IPS-11a (cell line): ENCODE data around the gene ATP6V1D.
"Not testable (repeated sequence)": the region's sequence is repeated elsewhere in the genome, so short reads cannot be mapped to it uniquely, and the experiment has no call there.

Source experiments
- H3K4me3 ChIP-seq: one replicate; pipeline ENCODE4 v1.5.1; 2013; ENCODE audit warnings: low read depth, low read length, control low read depth

Gene ATP6V1D

GRCh38 chr14:67371247-67372148, 11.9 kb upstream of the ATP6V1D start:
- no peak overlapping the region for H3K4me3 ChIP-seq

DNA sequence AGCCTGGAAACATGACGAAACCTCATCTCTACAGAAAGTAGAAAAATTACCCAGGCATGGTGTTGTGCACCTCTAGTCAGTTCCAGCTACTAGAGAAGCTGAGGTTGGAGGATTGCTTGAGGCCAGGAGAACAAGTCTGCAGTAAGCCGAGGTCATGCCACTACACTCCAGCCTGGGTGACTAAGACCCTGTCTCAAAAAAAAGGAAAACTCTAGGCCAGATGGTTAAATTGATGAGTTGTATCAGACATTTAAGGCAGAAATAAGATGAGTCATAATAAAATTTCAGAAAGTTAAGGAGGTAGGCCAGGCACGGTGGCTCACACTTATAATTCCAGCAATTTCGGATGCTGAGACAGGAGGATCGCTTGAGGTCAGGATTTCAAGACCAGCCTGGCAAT, 11.2 kb upstream of the ATP6V1D start:
- no peak overlapping the region for H3K4me3 ChIP-seq

DNA sequence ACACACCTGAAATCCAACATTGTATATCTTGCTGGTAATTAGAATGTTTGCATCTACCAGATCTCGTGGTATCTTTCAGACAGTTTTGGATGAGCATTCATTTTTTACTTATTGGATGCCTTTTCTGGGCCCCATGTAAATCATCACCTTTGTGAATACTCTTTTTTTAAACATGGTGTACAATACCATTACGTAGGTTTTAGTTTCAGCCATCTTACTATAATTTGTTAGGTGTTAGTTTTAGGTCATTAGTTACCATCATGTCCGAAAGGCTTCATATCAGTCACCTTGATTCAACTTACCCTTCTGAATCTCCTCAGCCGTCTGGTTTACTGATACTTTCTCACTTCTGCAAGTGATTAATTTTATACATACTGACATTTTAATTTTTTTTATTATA, 5.9 kb upstream of the ATP6V1D start:
- H3K4me3 ChIP-seq = no peak overlapping the region

GRCh38 chr14:67360470-67361206, 1.0 kb upstream of the ATP6V1D start:
- H3K4me3 ChIP-seq = peak overlapping the region; percentile 100

GRCh38 chr14:67358924-67359774, 455 bp downstream of the ATP6V1D start:
- peak overlapping the region; percentile 100 for H3K4me3 ChIP-seq

GRCh38 chr14:67357969-67358354, 1.6 kb downstream of the ATP6V1D start:
- H3K4me3 ChIP-seq = no peak overlapping the region

GRCh38 chr14:67357186-67357968, 2.2 kb downstream of the ATP6V1D start:
- H3K4me3 ChIP-seq = no peak overlapping the region

GRCh38 chr14:67352055-67352454, 7.5 kb downstream of the ATP6V1D start:
- no peak overlapping the region for H3K4me3 ChIP-seq

DNA sequence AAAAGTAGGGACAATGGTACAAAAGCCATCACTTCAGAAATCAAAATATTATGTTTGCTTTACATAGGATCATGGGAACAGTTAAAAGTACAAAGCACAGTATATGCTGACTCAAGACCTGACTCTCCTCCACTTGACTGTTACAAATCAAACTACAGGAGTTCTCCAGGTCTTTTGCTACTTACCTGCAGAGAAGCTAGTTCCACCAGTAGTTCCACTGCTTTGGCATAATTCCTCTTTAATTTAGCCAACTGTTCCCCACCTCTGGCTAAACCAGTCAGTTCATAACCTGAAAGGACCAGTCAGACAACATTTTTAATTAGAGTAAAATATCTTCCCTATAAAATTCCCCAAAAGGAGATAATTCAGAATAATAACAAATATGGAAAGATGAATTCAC, 14.0 kb downstream of the ATP6V1D start:
- no peak overlapping the region for H3K4me3 ChIP-seq

GRCh38 chr14:67343601-67344230, 15.9 kb downstream of the ATP6V1D start:
- H3K4me3 ChIP-seq = no peak overlapping the region

DNA sequence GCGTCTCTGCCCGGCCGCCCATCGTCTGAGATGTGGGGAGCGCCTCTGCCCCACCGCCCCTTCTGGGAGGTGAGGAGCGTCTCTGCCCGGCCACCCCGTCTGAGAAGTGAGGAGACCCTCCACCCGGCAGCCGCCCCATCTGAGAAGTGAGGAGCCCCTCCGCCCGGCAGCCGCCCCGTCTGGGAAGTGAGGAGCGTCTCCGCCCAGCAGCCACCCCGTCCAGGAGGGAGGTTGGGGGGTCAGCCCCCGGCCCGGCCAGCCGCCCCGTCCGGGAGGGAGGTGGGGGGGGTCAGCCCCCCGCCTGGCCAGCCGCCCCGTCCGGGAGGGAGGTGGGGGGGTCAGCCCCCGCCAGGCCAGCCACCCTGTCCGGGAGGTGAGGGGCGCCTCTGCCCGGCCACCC, 18.4 kb downstream of the ATP6V1D start:
- not testable (repeated sequence) for H3K4me3 ChIP-seq

GRCh38 chr14:67335781-67336180, 23.8 kb downstream of the ATP6V1D start:
- H3K4me3 ChIP-seq = no peak overlapping the region

DNA sequence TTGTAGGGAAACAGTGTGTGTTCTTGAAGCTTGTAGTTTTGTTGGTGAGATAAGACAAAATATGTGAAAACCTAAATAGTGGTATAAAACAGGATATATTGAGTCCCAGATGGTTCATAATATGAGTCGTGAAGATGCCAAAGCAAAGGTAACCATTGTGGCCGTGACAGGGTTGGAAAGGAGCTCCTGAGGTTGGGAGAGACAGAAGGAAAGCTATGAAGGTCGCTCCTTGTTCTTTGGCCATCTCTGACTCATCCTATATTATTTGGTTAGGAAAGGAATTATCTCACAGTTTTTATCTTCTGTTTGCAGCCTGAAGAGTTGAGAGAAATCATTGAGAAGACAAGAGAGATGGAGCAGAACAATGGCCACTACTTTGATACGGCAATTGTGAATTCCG, 27.1 kb downstream of the ATP6V1D start:
- no peak overlapping the region for H3K4me3 ChIP-seq

DNA sequence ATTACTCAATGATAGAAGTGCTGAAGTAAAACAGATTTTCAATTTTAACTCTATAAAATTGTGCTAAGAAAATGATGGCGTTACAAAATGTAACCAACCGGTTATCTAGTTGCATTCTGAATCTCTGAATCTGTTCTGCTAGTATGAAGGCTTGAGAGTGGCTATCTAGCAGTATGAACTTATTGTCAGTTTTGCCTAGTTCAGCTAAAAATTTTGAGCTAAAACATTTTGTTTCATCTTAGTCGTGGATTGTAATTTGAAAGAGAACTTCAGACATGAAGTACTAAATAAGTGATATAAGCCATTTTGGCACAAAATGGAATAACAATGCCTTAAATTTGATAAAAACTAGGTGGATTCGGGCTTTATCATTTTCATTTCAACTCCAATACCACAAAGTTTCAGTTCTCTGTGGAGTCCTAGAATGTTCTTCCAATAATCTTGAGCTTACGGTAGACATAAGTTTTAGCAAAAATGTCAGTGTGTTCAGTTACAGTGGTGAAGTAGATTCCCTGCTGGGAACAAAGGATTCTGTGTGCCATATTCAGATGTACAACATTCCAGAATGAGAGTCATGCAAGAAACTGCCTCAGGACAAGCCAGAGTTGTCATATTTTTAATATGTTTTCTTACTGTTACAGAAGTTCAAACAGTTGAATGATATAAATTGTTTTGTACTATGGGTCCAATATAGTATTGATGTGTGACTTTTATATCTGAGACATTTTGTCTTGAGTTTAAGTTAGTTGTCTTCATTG, 28.1 kb downstream of the ATP6V1D start:
- H3K4me3 ChIP-seq = no peak overlapping the region

- not testable (repeated sequence) for H3K4me3 ChIP-seq
Measured at GRCh38 chr14:67329666-67330065, 29.9 kb downstream of the ATP6V1D start.

- no peak overlapping the region for H3K4me3 ChIP-seq
Measured at GRCh38 chr14:67319142-67319541, 40.5 kb downstream of the ATP6V1D start.

DNA sequence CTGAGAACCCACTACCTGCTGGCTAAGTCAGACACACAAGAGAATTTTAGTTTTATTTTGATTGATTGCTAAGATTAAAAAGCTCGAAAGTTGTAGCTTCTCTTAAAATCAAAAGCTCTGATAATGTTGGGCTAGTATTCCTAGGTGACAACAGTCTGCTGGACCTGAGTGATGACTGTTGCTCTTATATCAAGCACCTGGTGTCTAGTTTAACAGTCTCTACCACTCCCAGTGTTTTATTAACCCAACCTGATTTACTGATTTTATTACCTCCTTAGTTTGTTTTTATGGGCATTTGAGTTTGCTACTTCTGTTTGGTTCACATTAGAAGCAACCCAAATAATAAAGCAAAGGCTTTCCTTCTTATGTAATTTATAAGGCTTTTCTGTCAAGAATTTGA, 41.8 kb downstream of the ATP6V1D start:
- H3K4me3 ChIP-seq = no peak overlapping the region

- no peak overlapping the region for H3K4me3 ChIP-seq
Measured at GRCh38 chr14:67313153-67313552, 46.5 kb downstream of the ATP6V1D start.

DNA sequence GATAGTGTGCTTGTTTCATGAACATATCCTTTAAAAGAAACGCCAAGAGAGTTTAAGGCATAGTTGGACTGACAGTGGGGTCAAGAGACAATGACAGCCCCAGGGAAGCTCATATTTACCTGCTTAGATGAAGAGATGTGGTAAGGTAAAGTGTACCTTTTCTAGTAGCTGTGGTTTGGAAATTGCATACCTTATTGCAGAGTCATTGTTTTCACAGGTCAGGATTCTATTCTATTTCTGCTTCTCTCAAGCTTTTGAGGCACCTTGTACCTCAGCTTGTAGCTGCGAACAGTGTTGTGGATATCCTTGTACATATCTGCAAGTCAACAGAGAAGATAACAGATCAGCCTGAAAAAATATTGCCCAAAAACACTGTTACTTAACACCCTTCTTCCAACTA, 47.7 kb downstream of the ATP6V1D start:
- H3K4me3 ChIP-seq = no peak overlapping the region
